Stimulated activated CD8-positive, alpha-beta memory T cell treated with anti-CD3 and anti-CD28 coated beads, Interleukin-4, amount 100 ng/mL, for 4 hours (primary cell): ENCODE results near the gene SMTN.

Source experiments
- DNase-seq, 2 donors: peaks; one replicate each; pipeline ENCODE4 v3.0.0-alpha.2; 2020; ENCODE audit warnings: low read depth in 2 of 2, low spot score in 1 of 2

Gene SMTN

DNA sequence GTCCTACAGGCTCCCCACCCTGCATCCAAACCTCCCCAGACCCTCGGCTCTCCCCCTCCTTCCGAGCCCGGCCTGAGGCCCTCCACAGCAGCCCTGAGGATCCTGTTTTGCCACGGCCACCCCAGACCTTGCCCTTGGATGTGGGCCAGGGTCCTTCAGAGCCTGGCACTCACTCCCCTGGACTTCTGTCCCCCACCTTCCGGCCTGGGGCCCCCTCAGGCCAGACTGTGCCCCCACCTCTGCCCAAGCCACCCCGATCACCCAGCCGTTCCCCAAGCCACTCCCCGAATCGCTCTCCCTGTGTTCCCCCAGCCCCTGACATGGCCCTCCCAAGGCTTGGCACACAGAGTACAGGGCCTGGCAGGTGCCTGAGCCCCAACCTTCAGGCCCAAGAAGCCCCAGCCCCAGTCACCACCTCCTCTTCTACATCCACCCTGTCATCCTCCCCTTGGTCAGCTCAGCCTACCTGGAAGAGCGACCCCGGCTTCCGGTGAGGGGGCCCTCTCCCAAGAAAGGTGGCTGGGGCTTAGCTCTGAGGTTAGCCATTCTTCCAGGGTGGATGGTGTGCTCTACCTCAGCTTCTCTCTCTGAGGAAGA is 44.5 kb downstream of the SMTN start:
- no peak for DNase-seq

GRCh38 chr22:31126128-31126868 is 45.2 kb downstream of the SMTN start:
- no peak for DNase-seq

- DNase-seq: no peak
These were observed 45.7 kb downstream of the SMTN start for GRCh38 chr22:31126869-31127175.

DNA sequence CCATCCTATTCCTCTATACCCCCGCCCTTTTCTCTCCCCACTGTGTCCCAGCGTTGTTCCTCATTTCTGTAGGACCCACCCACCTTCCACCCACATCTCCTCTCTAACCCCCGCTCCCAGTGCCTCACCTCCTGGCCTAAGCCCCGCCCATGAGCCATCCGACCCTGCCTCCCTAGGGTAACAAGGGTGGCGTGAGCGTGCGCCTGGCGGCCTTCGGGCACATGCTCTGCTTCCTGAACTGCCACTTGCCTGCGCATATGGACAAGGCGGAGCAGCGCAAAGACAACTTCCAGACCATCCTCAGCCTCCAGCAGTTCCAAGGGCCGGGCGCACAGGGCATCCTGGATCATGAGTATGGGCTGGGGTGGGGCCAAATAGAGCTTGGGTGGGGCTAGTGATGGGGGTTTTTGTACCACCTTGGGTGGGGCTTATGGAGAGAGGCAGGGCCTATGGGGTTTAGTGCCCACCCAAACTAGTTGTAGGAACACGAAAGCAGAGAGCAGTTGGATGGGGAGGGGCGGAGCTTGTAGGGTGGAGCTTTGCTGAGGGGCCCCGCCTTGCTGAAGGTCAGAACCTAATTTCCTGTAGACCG is 46.2 kb downstream of the SMTN start:
- no peak for DNase-seq

DNA sequence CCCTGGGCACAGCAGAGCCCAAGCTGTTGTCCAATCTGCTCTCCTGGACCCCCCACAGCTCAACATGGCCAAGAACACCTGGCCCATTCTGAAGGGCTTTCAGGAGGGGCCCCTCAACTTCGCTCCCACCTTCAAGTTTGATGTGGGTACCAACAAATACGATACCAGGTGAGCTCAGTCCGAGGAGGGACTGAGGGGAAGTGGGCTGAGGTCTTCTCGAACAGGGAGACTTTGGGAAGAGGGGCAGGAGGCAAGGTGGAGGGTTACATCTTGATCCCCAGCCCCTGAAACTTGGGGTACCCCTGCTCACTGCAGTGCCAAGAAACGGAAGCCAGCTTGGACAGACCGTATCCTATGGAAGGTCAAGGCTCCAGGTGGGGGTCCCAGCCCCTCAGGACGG is 47.0 kb downstream of the SMTN start:
- no peak for DNase-seq

DNA sequence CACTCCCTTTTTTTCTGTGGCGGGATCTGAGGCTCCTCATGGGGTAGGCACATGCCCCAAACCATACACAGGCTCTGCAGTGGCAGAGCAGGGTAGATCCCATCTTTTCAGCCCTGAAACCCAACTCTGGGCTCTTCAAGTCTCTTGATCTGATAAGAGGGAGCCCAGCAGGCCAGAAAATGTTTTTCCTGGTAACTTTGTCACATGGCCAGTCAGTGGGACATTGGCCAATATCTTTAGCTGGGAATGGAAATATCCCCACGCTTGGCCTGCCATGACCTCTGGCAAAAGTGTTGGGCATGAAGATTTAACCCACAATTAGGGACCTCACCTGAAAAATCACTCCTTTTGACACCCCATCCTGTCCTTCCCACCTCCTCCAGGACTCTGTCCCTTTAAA is 49.8 kb downstream of the SMTN start:
- DNase-seq: no peak

- no peak for DNase-seq
These were observed 52.8 kb downstream of the SMTN start for GRCh38 chr22:31133911-31134310.

- no peak for DNase-seq
These were observed 53.6 kb downstream of the SMTN start for GRCh38 chr22:31134688-31135087.

DNA sequence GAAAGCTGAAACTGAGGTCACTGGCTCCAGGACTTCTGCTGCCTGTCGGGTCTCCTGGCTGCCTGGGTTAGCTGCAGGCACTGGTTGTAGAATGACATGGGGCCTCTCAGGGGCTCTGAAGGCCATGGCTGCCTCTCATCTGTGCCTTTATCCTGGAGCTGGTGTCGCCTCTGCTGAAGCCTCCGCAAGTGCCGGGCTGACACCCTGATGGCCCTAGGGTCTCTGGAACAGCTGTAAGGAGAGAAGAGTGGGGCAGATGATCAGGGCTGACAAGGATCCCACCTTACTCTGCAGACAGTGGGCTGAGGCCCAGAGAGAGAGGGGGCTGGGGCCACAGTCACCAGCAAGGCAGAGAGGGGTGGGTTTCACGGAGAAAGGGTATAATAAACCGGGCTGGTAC is 54.6 kb downstream of the SMTN start:
- DNase-seq: no peak

DNA sequence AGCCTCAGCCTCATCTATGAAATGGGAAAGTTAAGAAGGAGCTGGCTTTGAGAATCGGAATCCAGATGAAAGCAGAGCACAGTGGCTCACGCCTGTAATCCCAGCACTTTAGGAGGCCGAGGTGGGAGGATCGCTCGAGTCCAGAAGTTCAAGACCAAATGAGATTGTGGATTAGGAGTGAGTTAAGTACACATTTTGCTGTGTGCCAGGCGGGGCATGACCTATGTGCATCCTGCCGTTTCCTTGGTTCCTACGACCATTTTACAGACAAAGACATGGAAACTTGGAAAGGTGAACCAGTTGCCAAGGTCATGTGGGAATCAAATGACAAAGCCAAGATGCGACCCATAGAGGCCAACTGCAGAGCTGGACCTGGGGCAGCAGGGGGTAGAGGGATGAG is 55.0 kb downstream of the SMTN start:
- no peak for DNase-seq

DNA sequence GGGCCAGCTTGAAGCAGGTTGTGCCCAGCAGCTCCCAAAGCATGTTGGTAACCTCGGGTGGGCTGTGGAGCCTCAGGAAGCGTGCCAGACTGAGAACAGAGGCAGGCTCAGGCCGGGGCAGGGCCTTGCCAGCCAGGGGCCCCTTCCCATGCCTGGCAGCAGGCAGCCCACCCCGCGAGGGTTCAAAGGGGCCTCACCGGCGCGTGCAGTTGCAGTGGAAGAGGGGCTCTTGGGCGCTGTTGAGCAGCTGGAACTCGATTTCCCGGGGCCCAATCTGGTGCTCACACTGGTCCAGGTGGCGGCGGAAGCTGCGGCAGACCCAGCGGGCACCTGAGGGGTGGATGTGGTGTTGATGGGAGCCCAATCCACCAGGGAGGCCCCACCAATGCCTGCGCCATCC is 55.6 kb downstream of the SMTN start:
- no peak for DNase-seq

- no peak for DNase-seq
These were observed 56.6 kb downstream of the SMTN start for GRCh38 chr22:31137721-31138120.

DNA sequence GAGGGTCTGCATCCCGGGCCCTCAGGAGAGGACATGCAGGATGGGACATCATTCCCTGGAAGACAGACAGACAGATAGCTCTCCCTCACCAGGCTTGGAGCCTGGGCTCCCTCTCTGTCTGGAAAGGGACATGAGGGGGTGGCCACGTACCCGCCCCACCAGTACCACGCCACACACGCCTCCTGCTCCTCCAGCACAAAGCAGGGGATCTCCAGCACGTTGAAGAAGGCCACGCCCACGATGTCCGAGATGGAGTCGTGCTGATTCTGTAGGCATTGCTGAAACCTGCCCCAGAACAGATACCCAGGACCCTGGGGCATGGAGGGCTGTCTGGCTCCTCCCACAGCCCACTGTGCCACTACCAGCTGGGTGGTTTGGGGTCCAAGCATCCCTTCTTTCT is 57.0 kb downstream of the SMTN start:
- DNase-seq: no peak

GRCh38 chr22:31139066-31139465 is 57.9 kb downstream of the SMTN start:
- DNase-seq: no peak

DNA sequence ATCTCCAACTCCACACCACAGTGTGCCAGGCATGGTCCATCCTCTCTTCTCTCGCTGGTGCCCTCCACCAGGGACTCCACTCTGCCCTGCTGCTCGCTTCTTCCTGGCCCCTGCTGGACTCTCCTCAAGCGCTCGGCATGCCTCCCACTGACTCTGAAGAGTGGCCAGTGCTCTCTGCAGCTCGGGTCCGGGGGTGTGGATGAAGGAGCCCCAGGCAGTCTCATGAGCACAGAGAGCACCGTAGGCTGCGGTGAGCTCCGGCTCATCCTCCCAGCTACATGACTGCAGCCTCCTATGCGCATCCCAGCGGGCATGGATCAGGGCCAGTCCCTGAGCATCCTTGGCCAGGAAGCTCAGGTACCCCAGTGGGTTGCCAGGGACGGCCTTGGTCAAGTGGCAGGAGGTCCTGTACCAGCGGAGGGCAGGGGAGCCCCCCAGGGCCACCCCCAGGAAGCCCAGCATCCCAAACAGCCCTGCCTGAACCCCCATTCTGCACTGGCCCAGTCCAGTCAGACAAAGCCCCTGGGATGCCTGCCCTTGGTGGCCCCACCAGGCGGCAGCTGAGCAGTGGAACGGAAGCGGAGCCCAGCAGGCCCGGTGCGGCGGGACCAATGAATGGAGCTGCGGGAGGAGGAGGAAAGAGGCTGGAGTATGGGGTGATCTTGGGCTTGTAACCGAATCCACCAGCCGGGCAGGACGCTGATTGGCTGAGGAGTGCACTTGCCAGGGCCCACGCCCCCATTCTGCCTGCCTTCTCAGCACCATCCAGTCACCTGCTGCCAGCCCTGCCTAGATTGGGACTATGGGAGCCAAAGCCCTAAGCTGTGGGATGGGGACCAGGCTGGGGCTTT is 59.0 kb downstream of the SMTN start, which contains the start of gene PLA2G3:
TSS of gene PLA2G3 (minus strand) at position 643 of the 851 bp plus-strand sequence. CDS start at position 489, 154 bp downstream.
- DNase-seq: no peak

DNA sequence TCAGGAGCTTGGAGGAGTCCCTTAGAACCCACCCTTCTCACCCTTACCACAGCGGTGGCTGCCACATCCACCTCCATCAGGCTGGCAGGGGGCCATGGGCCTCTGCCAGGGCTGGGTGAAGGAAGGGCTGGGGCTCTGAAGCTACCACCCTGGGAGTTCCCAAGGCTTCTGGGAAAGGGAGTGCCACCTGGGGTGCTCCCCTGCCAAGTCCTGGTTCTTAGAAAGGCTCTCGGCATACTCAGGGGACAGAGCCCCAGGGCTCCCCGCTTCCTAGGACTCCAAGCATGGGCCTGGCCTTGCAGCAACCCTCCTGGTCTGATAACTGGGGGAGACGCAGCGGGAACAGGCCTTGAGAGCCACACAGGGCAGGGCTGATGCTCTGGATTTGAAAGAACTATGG is 59.6 kb downstream of the SMTN start:
- DNase-seq: no peak

GRCh38 chr22:31141551-31141950 is 60.4 kb downstream of the SMTN start:
- no peak for DNase-seq

GRCh38 chr22:31142285-31142684 is 61.2 kb downstream of the SMTN start:
- DNase-seq: no peak

GRCh38 chr22:31143038-31143437 is 61.9 kb downstream of the SMTN start:
- DNase-seq: no peak

DNA sequence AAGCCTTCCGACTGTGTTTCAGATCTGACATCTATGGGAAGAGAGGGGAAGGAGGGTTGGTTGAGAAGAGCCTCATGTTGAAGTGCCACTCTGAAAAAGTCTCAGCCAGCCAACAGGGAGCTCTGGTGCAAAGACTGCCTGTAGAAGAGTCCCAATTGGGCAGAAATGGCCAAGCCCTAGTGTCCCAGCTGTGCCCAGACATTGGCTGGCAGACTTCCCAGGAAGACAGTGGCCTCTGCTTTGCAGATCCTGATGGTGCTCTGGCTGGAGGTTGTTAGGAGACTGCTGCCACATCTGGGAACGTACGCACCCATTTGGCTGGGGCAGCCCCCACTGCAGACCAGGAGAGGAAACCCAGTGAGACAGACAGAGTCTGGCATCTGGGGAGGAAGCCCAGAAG is 62.4 kb downstream of the SMTN start:
- DNase-seq: no peak

- DNase-seq: no peak
These were observed 63.1 kb downstream of the SMTN start for GRCh38 chr22:31144223-31144622.

DNA sequence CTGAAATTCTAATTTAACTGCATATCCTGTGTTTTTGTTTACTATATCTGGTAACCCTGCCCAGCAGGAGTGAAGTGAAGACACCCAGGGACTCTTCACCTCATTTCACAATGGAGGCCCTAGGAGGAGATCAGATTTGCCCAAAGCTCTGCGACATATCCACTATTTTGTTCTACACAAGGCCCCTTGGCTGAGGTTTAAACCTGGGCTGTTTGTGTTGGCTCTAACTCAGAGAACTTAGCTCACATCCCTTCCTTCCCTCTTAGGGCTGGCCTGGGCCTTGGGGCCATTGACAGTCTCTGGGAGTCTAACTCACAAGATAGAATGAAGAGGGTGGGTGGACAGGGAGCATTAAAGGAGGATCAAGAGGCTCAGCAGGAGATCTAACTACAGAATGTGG is 67.4 kb downstream of the SMTN start:
- no peak for DNase-seq
